Mucosa of gallbladder (tissue), 1 donor: ENCODE measurements around the gene CHCHD6. TPM values are rescaled to one million over a fixed set of nuclear protein-coding genes. Genes with fewer than 3 reads are reported as not detected.
A peak's percentile ranks its signal among the peaks of the same experiment; 100 is the strongest.

Source experiments
- DNase-seq: peaks from one replicate; pipeline ENCODE4 v3.0.0-alpha.2; 2020; ENCODE audit warnings: low spot score
- total RNA-seq: library from RNA; stranded (reverse); gene quantifications from one replicate; pipeline ENCODE4 v1.2.1, GENCODE V29; 2021
- donor health status: DM: no; HTN: no; CAD: no.

CHCHD6 gene
- total RNA-seq, 1 donor from 2014 or later: 12.3 TPM

- no peak for DNase-seq
These were observed 256.0 kb downstream of the CHCHD6 start for GRCh38 chr3:126959921-126960603.

- no peak for DNase-seq
These were observed 256.6 kb downstream of the CHCHD6 start for GRCh38 chr3:126960604-126960995.

GRCh38 chr3:126961191-126961790 is 257.3 kb downstream of the CHCHD6 start:
- DNase-seq: no peak

GRCh38 chr3:126961791-126962461 is 257.9 kb downstream of the CHCHD6 start:
- DNase-seq: no peak

- DNase-seq: no peak
These were observed 258.7 kb downstream of the CHCHD6 start for GRCh38 chr3:126962756-126963155.

- no peak for DNase-seq
These were observed 259.5 kb downstream of the CHCHD6 start for GRCh38 chr3:126963261-126964190.

GRCh38 chr3:126964261-126964660 is 260.2 kb downstream of the CHCHD6 start:
- no peak for DNase-seq

- no peak for DNase-seq
These were observed 260.9 kb downstream of the CHCHD6 start for GRCh38 chr3:126964950-126965349.

- DNase-seq: no peak
These were observed 261.6 kb downstream of the CHCHD6 start for GRCh38 chr3:126965526-126966080.

- no peak for DNase-seq
These were observed 263.3 kb downstream of the CHCHD6 start for GRCh38 chr3:126967386-126967785.

GRCh38 chr3:126968391-126969390 is 264.7 kb downstream of the CHCHD6 start:
- no peak for DNase-seq

GRCh38 chr3:126969586-126969985 is 265.5 kb downstream of the CHCHD6 start:
- DNase-seq: no peak

- no peak for DNase-seq
These were observed 266.1 kb downstream of the CHCHD6 start for GRCh38 chr3:126970101-126970500.

- DNase-seq: no peak
These were observed 266.9 kb downstream of the CHCHD6 start for GRCh38 chr3:126970921-126971320.

GRCh38 chr3:126971891-126972351 is 267.9 kb downstream of the CHCHD6 start:
- peak; percentile 76 for DNase-seq

- no peak for DNase-seq
These were observed 268.8 kb downstream of the CHCHD6 start for GRCh38 chr3:126972866-126973265.

GRCh38 chr3:126973814-126974213 is 269.8 kb downstream of the CHCHD6 start:
- no peak for DNase-seq

- no peak for DNase-seq
These were observed 270.7 kb downstream of the CHCHD6 start for GRCh38 chr3:126974756-126975155.

- no peak for DNase-seq
These were observed 272.9 kb downstream of the CHCHD6 start for GRCh38 chr3:126976906-126977305.

- DNase-seq: no peak
These were observed 273.8 kb downstream of the CHCHD6 start for GRCh38 chr3:126977821-126978220.
